HuH-7.5 (cell line): ENCODE results near the gene FOXP2.

ENCODE experiments used
- DNase-seq: peaks from one replicate; pipeline ENCODE4 v3.0.0; 2011; ENCODE audit warnings: low spot score

FOXP2 gene

DNA sequence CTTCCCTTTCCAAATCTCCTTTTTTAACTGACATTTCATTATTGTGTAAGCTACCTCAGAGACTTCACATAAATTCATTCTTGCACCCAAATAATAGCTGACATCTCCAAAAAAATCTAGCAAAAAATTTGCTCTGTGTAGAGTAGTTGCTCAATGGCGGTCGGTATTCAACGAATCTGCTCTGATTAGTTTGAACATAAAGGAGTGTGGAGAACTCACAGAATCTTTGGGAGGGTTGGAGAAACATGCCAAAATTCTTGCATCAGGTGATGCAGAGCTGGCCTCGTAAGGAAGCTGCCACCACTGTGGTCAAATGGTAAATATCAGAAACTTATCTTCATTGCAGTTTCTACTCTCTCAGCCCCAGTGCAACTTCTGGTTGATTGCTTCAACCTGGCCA lies 306.1 kb downstream of the FOXP2 start:
- no peak for DNase-seq

DNA sequence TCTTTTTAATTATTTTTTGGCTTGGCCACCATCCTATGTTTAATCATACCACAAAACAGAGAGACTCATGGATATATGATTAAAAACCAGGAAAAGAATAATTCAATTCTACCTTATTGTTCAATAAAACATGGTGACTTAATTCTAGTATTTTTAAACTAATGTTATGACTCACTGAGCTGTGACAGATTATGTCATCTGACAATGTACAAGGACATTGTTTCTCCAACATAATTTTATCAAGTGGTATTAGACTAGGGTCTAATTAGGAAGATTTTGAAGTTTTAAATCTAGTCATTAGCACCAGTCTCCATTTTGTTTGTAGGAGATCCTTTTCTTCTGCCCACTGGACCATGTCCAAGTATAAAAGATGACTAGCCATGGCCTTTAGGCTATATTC lies 307.9 kb downstream of the FOXP2 start:
- no peak for DNase-seq

- no peak for DNase-seq
These were observed 308.7 kb downstream of the FOXP2 start for GRCh38 chr7:114723308-114723707.

GRCh38 chr7:114740095-114740494 lies 325.5 kb downstream of the FOXP2 start:
- no peak for DNase-seq

DNA sequence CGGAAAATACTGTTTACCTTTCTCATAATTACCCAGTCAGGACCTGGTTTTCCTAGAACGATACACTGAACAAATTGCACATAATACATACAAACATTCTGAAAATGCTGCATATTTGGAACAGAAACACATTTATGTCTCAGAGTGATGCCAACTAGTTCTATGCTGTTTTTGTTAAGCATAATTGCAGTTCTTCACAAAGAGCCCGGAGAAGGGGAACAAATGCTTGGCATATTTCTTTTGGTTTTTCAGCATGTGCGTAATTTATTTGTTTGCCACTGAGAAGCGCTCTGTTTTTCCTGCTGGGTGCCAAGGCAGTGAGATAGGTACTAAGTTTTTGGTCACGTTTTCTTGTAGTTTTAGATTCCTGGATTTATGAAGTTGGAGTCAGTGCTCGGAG lies 326.3 kb downstream of the FOXP2 start:
- no peak for DNase-seq

- DNase-seq = no peak
These were observed 327.3 kb downstream of the FOXP2 start for GRCh38 chr7:114741911-114742310.
